Stimulated activated CD4-positive, alpha-beta T cell treated with anti-CD3 and anti-CD28 coated beads, Interleukin-1b, Interleukin-23, amount 100 ng/mL, for 48 hours (primary cell): Measurements from ENCODE around the gene ACTN1.
A peak's percentile ranks its signal among the peaks of the same experiment; 100 is the strongest.

Source experiments
- DNase-seq: peaks from one replicate; pipeline ENCODE4 v3.0.0-alpha.2; 2020

The ACTN1 gene

GRCh38 chr14:68948686-68949600, 30.2 kb downstream of the ACTN1 start:
- no peak for DNase-seq

- no peak for DNase-seq
Observed at GRCh38 chr14:68947802-68948201, 31.3 kb downstream of the ACTN1 start.

GRCh38 chr14:68946489-68946822, 32.6 kb downstream of the ACTN1 start:
- no peak for DNase-seq

GRCh38 chr14:68945585-68946488, 33.3 kb downstream of the ACTN1 start:
- peak; percentile 15 for DNase-seq

- no peak for DNase-seq
Observed at GRCh38 chr14:68945190-68945584, 33.9 kb downstream of the ACTN1 start.

- DNase-seq: no peak
Observed at GRCh38 chr14:68944162-68944561, 34.9 kb downstream of the ACTN1 start.

- no peak for DNase-seq
Observed at GRCh38 chr14:68943107-68943506, 36.0 kb downstream of the ACTN1 start.

- DNase-seq: no peak
Observed at GRCh38 chr14:68942296-68943035, 36.6 kb downstream of the ACTN1 start.

GRCh38 chr14:68941820-68942219, 37.3 kb downstream of the ACTN1 start:
- DNase-seq: no peak

GRCh38 chr14:68940614-68941185, 38.4 kb downstream of the ACTN1 start:
- no peak for DNase-seq

- DNase-seq: no peak
Observed at GRCh38 chr14:68939893-68940613, 39.0 kb downstream of the ACTN1 start.

GRCh38 chr14:68939181-68939892, 39.8 kb downstream of the ACTN1 start:
- no peak for DNase-seq

- DNase-seq: no peak
Observed at GRCh38 chr14:68938271-68939150, 40.6 kb downstream of the ACTN1 start.

- no peak for DNase-seq
Observed at GRCh38 chr14:68937471-68938270, 41.4 kb downstream of the ACTN1 start.

GRCh38 chr14:68936980-68937379, 42.1 kb downstream of the ACTN1 start:
- DNase-seq: no peak

GRCh38 chr14:68936476-68936875, 42.6 kb downstream of the ACTN1 start:
- no peak for DNase-seq

- DNase-seq: no peak
Observed at GRCh38 chr14:68935761-68936214, 43.3 kb downstream of the ACTN1 start.

GRCh38 chr14:68934066-68934465, 45.0 kb downstream of the ACTN1 start:
- no peak for DNase-seq

- DNase-seq: no peak
Observed at GRCh38 chr14:68932686-68933085, 46.4 kb downstream of the ACTN1 start.
